GM10248 (cell line): Measurements from ENCODE around the gene CHSY1.

Source experiments
- CTCF ChIA-PET: fragments of 300-600 bp; sonication (Branson Sonifier 250); formaldehyde crosslinking; extraction: SDS; loops from one replicate; lab custom pipeline; 2021; ENCODE audit warnings: antibody characterized with exemption; lab: Yijun Ruan, JAX
- POLR2A ChIA-PET: fragments of 350-650 bp; sonication (Branson Sonifier 250); formaldehyde crosslinking; extraction: SDS; loops from one replicate; lab custom pipeline; 2020; ENCODE audit warnings: antibody characterized with exemption; lab: Yijun Ruan, JAX
- DNase-seq: peaks from one replicate; pipeline ENCODE4 v3.0.0; 2012; ENCODE audit errors: extremely low spot score
- TF ChIP-seq, protein P1 (sequence below): IDR thresholded peaks from 2 replicates; pipeline ENCODE4 v1.5.1; 2012; ENCODE audit warnings: mild to moderate bottlenecking, low read depth; ENCODE audit errors: extremely low read depth, missing control alignments, control extremely low read depth

CHSY1 gene

DNA sequence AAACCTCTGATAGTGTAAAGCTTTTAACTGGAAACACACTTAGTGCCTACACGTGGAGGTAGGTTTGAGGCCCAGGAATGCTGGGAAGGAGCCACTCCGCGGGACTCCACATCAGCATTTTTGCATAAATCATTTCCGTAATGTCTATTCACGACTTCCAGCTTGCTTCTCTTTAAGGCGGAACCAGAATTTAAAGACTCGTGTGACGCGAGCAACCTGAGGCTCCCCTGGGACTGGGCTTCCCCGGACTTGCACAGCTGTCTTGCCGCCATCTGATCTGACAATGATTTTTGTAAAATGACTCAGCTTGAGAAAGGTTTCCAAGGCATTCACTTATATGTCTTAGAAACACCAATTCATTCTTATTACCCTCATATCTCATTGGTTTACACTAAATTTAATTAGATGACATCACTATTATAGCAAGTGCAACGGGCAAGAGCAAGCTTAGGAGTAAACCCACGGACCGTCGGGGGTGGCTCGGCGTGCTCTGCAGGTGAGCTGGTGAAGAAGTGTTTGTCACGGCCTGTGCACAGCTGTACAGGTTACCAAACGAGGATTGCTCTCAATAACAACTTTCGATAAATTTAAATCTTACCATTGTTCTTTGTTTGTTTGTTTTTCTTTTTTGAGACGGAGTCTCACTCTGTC is 95.2 kb downstream of the CHSY1 start:
- DNase-seq: peak; percentile 86
- TF ChIP-seq, protein P1, sequence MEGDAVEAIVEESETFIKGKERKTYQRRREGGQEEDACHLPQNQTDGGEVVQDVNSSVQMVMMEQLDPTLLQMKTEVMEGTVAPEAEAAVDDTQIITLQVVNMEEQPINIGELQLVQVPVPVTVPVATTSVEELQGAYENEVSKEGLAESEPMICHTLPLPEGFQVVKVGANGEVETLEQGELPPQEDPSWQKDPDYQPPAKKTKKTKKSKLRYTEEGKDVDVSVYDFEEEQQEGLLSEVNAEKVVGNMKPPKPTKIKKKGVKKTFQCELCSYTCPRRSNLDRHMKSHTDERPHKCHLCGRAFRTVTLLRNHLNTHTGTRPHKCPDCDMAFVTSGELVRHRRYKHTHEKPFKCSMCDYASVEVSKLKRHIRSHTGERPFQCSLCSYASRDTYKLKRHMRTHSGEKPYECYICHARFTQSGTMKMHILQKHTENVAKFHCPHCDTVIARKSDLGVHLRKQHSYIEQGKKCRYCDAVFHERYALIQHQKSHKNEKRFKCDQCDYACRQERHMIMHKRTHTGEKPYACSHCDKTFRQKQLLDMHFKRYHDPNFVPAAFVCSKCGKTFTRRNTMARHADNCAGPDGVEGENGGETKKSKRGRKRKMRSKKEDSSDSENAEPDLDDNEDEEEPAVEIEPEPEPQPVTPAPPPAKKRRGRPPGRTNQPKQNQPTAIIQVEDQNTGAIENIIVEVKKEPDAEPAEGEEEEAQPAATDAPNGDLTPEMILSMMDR: no peak
- ChIA-PET POLR2A (interaction anchor here (0.5 kb wide), 1 partner anchor 95 kb away, joined by 3 read pairs; the partner anchor contains the start of gene CHSY1), CTCF (interaction anchor here (0.7 to 1.3 kb wide), 9 partner anchors 10 to 149 kb away, joined by 3 to 5 read pairs (median 3); no protein-coding TSS in a partner anchor)

DNA sequence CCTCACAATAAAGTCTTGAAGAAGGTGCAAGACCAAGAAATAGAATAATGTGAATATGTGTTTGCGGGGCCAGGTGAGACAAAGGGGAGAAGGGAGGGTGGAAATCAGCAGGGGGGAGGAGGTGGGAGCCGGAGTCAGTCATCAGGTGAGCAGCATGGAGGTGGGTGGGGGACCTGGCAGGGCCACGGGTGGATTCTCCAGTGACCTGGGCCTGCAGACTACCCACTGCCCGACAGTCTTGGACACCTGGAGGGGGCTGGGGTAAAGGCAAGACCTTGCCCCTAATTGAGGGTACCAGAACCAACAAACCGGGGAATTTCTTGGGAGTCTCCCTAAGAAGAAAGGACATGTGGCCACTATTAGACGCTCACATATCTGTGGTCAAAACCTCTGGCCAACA is 95.8 kb downstream of the CHSY1 start:
- TF ChIP-seq, protein P1: no peak
- no peak for DNase-seq
- CTCF ChIA-PET: interaction anchor here (0.7 to 1.3 kb wide), 7 partner anchors 12 to 148 kb away, joined by 3 read pairs; no protein-coding TSS in a partner anchor
- POLR2A ChIA-PET: no interaction called here

DNA sequence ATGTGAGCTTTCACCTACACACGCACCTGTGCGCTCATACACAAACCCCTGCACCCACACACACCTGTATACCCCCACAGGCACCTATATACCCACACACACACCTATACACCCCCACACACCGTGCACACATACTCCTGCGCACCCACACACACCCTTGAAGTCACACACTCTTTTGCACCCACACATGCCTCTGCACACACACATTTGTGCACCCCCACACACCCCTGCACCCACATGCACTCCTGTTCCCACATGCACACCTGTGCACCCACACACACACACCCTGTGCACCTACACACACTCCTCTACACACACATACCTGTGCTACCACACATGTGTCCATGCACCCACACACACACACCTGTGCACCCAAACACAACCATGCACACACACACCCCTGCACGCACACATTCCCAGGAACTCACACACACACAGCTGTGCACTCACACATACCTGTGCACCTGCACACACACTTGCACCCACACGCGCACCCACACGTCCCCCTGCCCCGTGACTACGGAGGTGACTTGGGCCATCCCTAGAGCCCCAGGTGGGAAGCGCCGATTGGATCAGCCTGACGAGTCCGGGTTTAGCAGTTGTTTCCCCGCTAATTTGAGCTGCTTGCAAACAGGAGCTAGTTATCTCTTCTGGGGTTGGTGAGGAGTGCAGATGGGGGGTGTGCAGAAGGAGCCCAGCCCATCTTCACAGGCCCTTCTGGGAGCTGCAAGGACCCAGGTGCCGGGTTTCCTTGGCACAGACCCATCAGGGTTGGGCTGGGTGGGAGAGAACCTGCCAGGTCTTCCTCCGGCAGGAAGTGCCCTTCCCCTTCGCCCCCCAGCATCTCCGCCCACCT is 97.8 kb downstream of the CHSY1 start:
- ChIA-PET CTCF (interaction anchor here (1.4 to 1.7 kb wide), 2 partner anchors 11 to 44 kb away, joined by 4 to 6 read pairs; no protein-coding TSS in a partner anchor), POLR2A (no interaction called here)
- DNase-seq: no peak
- TF ChIP-seq, protein P1: no peak

DNA sequence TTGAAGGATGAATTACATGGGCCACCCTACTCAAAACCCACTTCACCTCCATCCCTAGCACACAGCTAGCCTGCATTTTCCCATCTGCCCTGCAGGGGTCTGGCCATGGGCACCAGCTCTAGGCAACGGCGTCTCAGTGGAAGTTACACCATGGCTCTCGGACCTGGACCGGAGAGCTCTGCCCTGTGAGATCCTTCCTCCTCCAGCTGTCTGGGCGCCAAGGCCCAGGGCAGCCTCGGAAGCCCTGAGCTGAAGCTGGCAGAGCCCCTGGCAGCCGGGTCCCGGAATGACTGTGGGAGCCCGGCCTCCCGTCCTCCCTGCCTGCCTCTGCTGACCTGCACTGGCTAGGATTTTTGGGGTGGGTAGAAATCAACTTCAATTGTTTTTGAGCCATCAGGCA is 98.9 kb downstream of the CHSY1 start:
- ChIA-PET CTCF (interaction anchor here (1.1 to 1.7 kb wide), 3 partner anchors 10 to 45 kb away, joined by 4 to 6 read pairs (median 4); no protein-coding TSS in a partner anchor), POLR2A (interaction anchor here (0.7 kb wide), 1 partner anchor 28 kb away, joined by 3 read pairs; no protein-coding TSS in a partner anchor)
- no peak for DNase-seq
- TF ChIP-seq, protein P1: peak; percentile 21

DNA sequence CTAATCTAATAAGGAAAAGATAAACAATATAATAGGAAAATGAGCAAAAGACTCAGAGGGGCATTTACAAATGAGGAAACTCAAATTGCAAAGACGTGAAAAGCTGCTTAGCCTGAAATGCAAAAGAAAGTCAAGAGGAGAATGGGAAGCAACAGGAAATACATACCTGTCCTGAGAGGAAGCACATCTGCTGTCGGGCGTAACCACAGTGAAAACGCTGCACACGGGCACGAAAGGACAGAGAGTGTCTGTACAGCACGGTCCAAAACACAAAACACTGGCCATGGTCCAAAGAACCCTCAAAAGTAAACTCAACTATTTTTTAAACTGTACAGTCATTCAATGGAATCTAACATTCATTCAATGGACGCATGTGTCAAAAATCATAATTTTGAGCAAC is 100.6 kb downstream of the CHSY1 start:
- DNase-seq: no peak
- ChIA-PET CTCF (interaction anchor here (0.6 to 2.6 kb wide), 2 partner anchors 9 to 19 kb away, joined by 3 to 10 read pairs; no protein-coding TSS in a partner anchor), POLR2A (no interaction called here)
- TF ChIP-seq, protein P1: no peak

DNA sequence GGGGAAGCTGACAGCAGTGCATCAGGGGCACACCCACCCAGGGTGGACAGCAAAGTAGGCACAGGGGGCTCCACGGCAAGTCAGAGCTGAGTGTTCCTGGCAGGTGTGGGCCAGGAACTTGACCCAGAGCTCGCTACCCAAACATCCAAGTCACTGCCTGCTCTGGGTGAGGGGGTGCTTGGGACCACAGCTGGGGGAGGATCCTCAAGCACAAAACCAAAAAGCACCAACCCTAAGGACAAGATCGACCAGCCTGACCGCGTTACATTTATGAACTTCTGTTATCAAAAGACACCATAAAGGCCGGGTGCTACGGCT is 101.2 kb downstream of the CHSY1 start:
- ChIA-PET CTCF (interaction anchor here (0.6 to 2.6 kb wide), 4 partner anchors 10 to 20 kb away, joined by 3 to 10 read pairs (median 8); no protein-coding TSS in a partner anchor), POLR2A (no interaction called here)
- DNase-seq: no peak
- TF ChIP-seq, protein P1: no peak
